Measurements from ENCODE around the gene KCND3. TPM values are rescaled to one million over a fixed set of nuclear protein-coding genes. Genes with fewer than 3 reads are reported as not detected.

KCND3 gene
- total RNA-seq, 1 donor from 2014 or later = 0.15 TPM

- no peak for DNase-seq (ENCODE audit: low spot score)
- H3K36me3 Mint-ChIP-seq (ENCODE audit: low read depth, unreplicated experiment) = no peaks in the 10 kb centered on the region
- no peaks in the 10 kb centered on the region for H3K9me3 Mint-ChIP-seq (ENCODE audit: unreplicated experiment)
- TF ChIP-seq CTCF (IDR thresholded peaks at IDR 0.05; ENCODE audit: unreplicated experiment) = no peak
- H3K27me3 Mint-ChIP-seq (ENCODE audit: unreplicated experiment) = peaks cover 6% of the 10 kb centered on the region
- no peaks in the 10 kb centered on the region for H3K4me1 Mint-ChIP-seq (ENCODE audit: unreplicated experiment)
- H3K27ac Mint-ChIP-seq (ENCODE audit: unreplicated experiment) = no peak overlapping the region
- H3K4me3 Mint-ChIP-seq (ENCODE audit: unreplicated experiment) = no peak overlapping the region
These were observed 210.9 kb downstream of the KCND3 start for GRCh38 chr1:111778541-111779051.

- no peaks in the 10 kb centered on the region for H3K9me3 Mint-ChIP-seq (ENCODE audit: unreplicated experiment)
- no peak overlapping the region for H3K27ac Mint-ChIP-seq (ENCODE audit: unreplicated experiment)
- DNase-seq (ENCODE audit: low spot score) = no peak
- H3K27me3 Mint-ChIP-seq (ENCODE audit: unreplicated experiment) = peaks cover 6% of the 10 kb centered on the region
- H3K4me1 Mint-ChIP-seq (ENCODE audit: unreplicated experiment) = no peaks in the 10 kb centered on the region
- no peaks in the 10 kb centered on the region for H3K36me3 Mint-ChIP-seq (ENCODE audit: low read depth, unreplicated experiment)
- no peak for TF ChIP-seq CTCF (IDR thresholded peaks at IDR 0.05; ENCODE audit: unreplicated experiment)
- H3K4me3 Mint-ChIP-seq (ENCODE audit: unreplicated experiment) = no peak overlapping the region
These were observed 211.4 kb downstream of the KCND3 start for GRCh38 chr1:111778066-111778465.

- H3K4me1 Mint-ChIP-seq (ENCODE audit: unreplicated experiment) = no peaks in the 10 kb centered on the region
- peaks cover 6% of the 10 kb centered on the region for H3K27me3 Mint-ChIP-seq (ENCODE audit: unreplicated experiment)
- no peak for TF ChIP-seq CTCF (IDR thresholded peaks at IDR 0.05; ENCODE audit: unreplicated experiment)
- no peaks in the 10 kb centered on the region for H3K36me3 Mint-ChIP-seq (ENCODE audit: low read depth, unreplicated experiment)
- H3K4me3 Mint-ChIP-seq (ENCODE audit: unreplicated experiment) = no peak overlapping the region
- no peak overlapping the region for H3K27ac Mint-ChIP-seq (ENCODE audit: unreplicated experiment)
- no peak for DNase-seq (ENCODE audit: low spot score)
- no peaks in the 10 kb centered on the region for H3K9me3 Mint-ChIP-seq (ENCODE audit: unreplicated experiment)
These were observed 212.2 kb downstream of the KCND3 start for GRCh38 chr1:111777301-111777700.

GRCh38 chr1:111776861-111777260, 212.6 kb downstream of the KCND3 start:
- H3K4me3 Mint-ChIP-seq (ENCODE audit: unreplicated experiment) = no peak overlapping the region
- H3K27me3 Mint-ChIP-seq (ENCODE audit: unreplicated experiment) = peaks cover 6% of the 10 kb centered on the region
- no peak overlapping the region for H3K27ac Mint-ChIP-seq (ENCODE audit: unreplicated experiment)
- no peak for DNase-seq (ENCODE audit: low spot score)
- no peaks in the 10 kb centered on the region for H3K36me3 Mint-ChIP-seq (ENCODE audit: low read depth, unreplicated experiment)
- no peaks in the 10 kb centered on the region for H3K9me3 Mint-ChIP-seq (ENCODE audit: unreplicated experiment)
- no peak for TF ChIP-seq CTCF (IDR thresholded peaks at IDR 0.05; ENCODE audit: unreplicated experiment)
- no peaks in the 10 kb centered on the region for H3K4me1 Mint-ChIP-seq (ENCODE audit: unreplicated experiment)

- no peaks in the 10 kb centered on the region for H3K4me1 Mint-ChIP-seq (ENCODE audit: unreplicated experiment)
- H3K9me3 Mint-ChIP-seq (ENCODE audit: unreplicated experiment) = no peaks in the 10 kb centered on the region
- H3K27me3 Mint-ChIP-seq (ENCODE audit: unreplicated experiment) = peaks cover 6% of the 10 kb centered on the region
- TF ChIP-seq CTCF (IDR thresholded peaks at IDR 0.05; ENCODE audit: unreplicated experiment) = no peak
- no peak overlapping the region for H3K4me3 Mint-ChIP-seq (ENCODE audit: unreplicated experiment)
- no peaks in the 10 kb centered on the region for H3K36me3 Mint-ChIP-seq (ENCODE audit: low read depth, unreplicated experiment)
- DNase-seq (ENCODE audit: low spot score) = no peak
- H3K27ac Mint-ChIP-seq (ENCODE audit: unreplicated experiment) = no peak overlapping the region
These were observed 213.1 kb downstream of the KCND3 start for GRCh38 chr1:111776391-111776790.
